IMR-90 (cell line): Measurements from ENCODE around the gene NEDD1. TPM values are rescaled to one million over a fixed set of nuclear protein-coding genes. Genes with fewer than 3 reads are reported as not detected.

Source experiments
- ATAC-seq: fragments of 200-7000 bp; cut with Tn5 transposase; 2 replicates; pipeline ENCODE4 v1.9.1; 2020; ENCODE audit warnings: low read depth, mild to moderate bottlenecking, moderate library complexity
- BruUV-seq: library from RNA; stranded (reverse); fragments of 400-500 nt; replicated peaks from 2 replicates; lab custom pipeline; 2021; lab: Mats Ljungman, UMichigan
- CTCF ChIA-PET: fragments of 300-600 bp; formaldehyde crosslinking; extraction: SDS; loops from one replicate; lab custom pipeline; 2021; ENCODE audit warnings: antibody characterized with exemption; lab: Yijun Ruan, JAX
- POLR2A ChIA-PET: fragments of 300-600 bp; sonication (Branson Sonifier 250); formaldehyde crosslinking; loops from one replicate; lab custom pipeline; 2022; ENCODE audit warnings: antibody characterized with exemption; ENCODE audit not compliant: unreplicated experiment; lab: Charles Lee
- DNase-seq: peaks from one replicate; pipeline ENCODE4 v3.0.0; 2013
- H2AFZ ChIP-seq: replicated peaks from 2 replicates; pipeline ENCODE3; 2013; ENCODE audit warnings: low read length, mild to moderate bottlenecking; ENCODE audit not compliant: poor library complexity
- H2AK5ac ChIP-seq: 2 replicates; pipeline ENCODE4 v1.6.1; 2013; ENCODE audit warnings: low read depth, low read length, inconsistent platforms
- H2AK9ac ChIP-seq: replicated peaks from 2 replicates; pipeline ENCODE3; 2013; ENCODE audit warnings: mild to moderate bottlenecking, low read depth, low read length, moderate library complexity; ENCODE audit not compliant: poor library complexity
- H2BK120ac ChIP-seq: 2 replicates; pipeline ENCODE4 v1.6.1; 2013; ENCODE audit warnings: low read depth, low read length, inconsistent platforms
- H2BK15ac ChIP-seq: 3 replicates; pipeline ENCODE4 v1.6.1; 2013; ENCODE audit warnings: low read depth, low read length, inconsistent platforms
- H2BK20ac ChIP-seq: 2 replicates; pipeline ENCODE4 v1.6.1; 2013; ENCODE audit warnings: low read depth, mild to moderate bottlenecking, inconsistent platforms, low read length, moderate library complexity
- H2BK5ac ChIP-seq: 2 replicates; pipeline ENCODE4 v1.6.1; 2013; ENCODE audit warnings: mild to moderate bottlenecking, low read depth, low read length, inconsistent platforms; ENCODE audit not compliant: poor library complexity, severe bottlenecking
- H3K14ac ChIP-seq: replicated peaks from 2 replicates; pipeline ENCODE4 v1.6.1; 2013; ENCODE audit warnings: low read depth, low read length, inconsistent platforms
- H3K18ac ChIP-seq: 2 replicates; pipeline ENCODE4 v1.6.1; 2013; ENCODE audit warnings: low read depth, low read length, control low read depth
- H3K23ac ChIP-seq: 2 replicates; pipeline ENCODE4 v1.6.1; 2013; ENCODE audit warnings: low read depth, low read length, inconsistent platforms
- H3K27ac ChIP-seq: 2 replicates; pipeline ENCODE4 v1.5.1; 2013; ENCODE audit warnings: mild to moderate bottlenecking, control low read depth, low read length; ENCODE audit not compliant: insufficient read depth
- H3K27me3 ChIP-seq: 2 replicates; pipeline ENCODE4 v1.6.1; 2013; ENCODE audit warnings: low read length; ENCODE audit not compliant: control insufficient read depth, insufficient read depth
- H3K36me3 ChIP-seq: 2 replicates; pipeline ENCODE4 v1.6.1; 2013; ENCODE audit warnings: low read length, mixed read lengths; ENCODE audit not compliant: control insufficient read depth, insufficient read depth
- H3K4ac ChIP-seq: 2 replicates; pipeline ENCODE4 v1.6.1; 2013; ENCODE audit warnings: low read depth, low read length, inconsistent platforms
- H3K4me1 ChIP-seq: 2 replicates; pipeline ENCODE4 v1.6.1; 2013; ENCODE audit warnings: low read length, mixed read lengths; ENCODE audit not compliant: control insufficient read depth, insufficient read depth
- H3K4me2 ChIP-seq: 2 replicates; pipeline ENCODE4 v1.6.1; 2013; ENCODE audit warnings: low read depth, mild to moderate bottlenecking, control low read depth, low read length, moderate library complexity
- H3K4me3 ChIP-seq: 2 replicates; pipeline ENCODE4 v1.5.1; 2013; ENCODE audit warnings: low read depth, mild to moderate bottlenecking, control low read depth, low read length, moderate library complexity; ENCODE audit not compliant: insufficient read depth
- H3K56ac ChIP-seq: 2 replicates; pipeline ENCODE4 v1.6.1; 2013; ENCODE audit warnings: low read length, inconsistent platforms; ENCODE audit not compliant: insufficient read depth; ENCODE audit errors: extremely low read depth
- H3K79me1 ChIP-seq, 2 experiments: 2 replicates each; pipeline ENCODE4 v1.6.1; 2013; ENCODE audit warnings: low read length in 2 of 2, inconsistent platforms in 1 of 2, low read depth in 1 of 2
- H3K9ac ChIP-seq: 2 replicates; pipeline ENCODE4 v1.6.1; 2013; ENCODE audit warnings: low read depth, low read length, control low read depth
- H3K9me1 ChIP-seq: 2 replicates; pipeline ENCODE4 v1.6.1; 2013; ENCODE audit warnings: low read length, inconsistent platforms; ENCODE audit not compliant: insufficient read depth
- H3K9me3 ChIP-seq: 2 replicates; pipeline ENCODE4 v1.6.1; 2013; ENCODE audit warnings: low read length; ENCODE audit not compliant: control insufficient read depth, insufficient read depth
- H4K20me1 ChIP-seq: 2 replicates; pipeline ENCODE4 v1.6.1; 2013; ENCODE audit warnings: low read length, inconsistent platforms; ENCODE audit not compliant: insufficient read depth
- H4K5ac ChIP-seq: 2 replicates; pipeline ENCODE4 v1.6.1; 2013; ENCODE audit warnings: mild to moderate bottlenecking, low read depth, low read length, control low read depth
- H4K8ac ChIP-seq, 2 experiments: 2 replicates each; pipeline ENCODE4 v1.6.1; 2013; ENCODE audit warnings: low read depth in 2 of 2, low read length in 2 of 2, control low read depth in 1 of 2, inconsistent platforms in 1 of 2
- H4K91ac ChIP-seq: 2 replicates; pipeline ENCODE4 v1.6.1; 2013; ENCODE audit warnings: low read depth, low read length, inconsistent platforms; ENCODE audit not compliant: insufficient read depth
- BHLHE40 ChIP-seq: fragments of 150-350 bp; IDR thresholded peaks from 2 replicates; pipeline ENCODE4 v1.6.1; 2016; ENCODE audit warnings: mild to moderate bottlenecking, low read depth, low read length
- CEBPB ChIP-seq: IDR thresholded peaks from 2 replicates; pipeline ENCODE4 v1.6.1; 2012; ENCODE audit warnings: low read depth, low read length, improper control_type of control experiment
- CHD1 ChIP-seq: IDR thresholded peaks from 2 replicates; pipeline ENCODE4 v1.6.1; 2012; ENCODE audit warnings: low read depth, low read length, improper control_type of control experiment
- ELK1 ChIP-seq: fragments of 150-350 bp; IDR thresholded peaks from 2 replicates; pipeline ENCODE4 v1.6.1; 2016; ENCODE audit warnings: low read depth, mild to moderate bottlenecking, low read length, moderate library complexity, borderline replicate concordance
- FOS ChIP-seq: fragments of 150-350 bp; IDR thresholded peaks from 2 replicates; pipeline ENCODE4 v1.6.1; 2016; ENCODE audit warnings: low read depth, low read length
- MAFK ChIP-seq: IDR thresholded peaks from 2 replicates; pipeline ENCODE4 v1.6.1; 2012; ENCODE audit warnings: low read depth, low read length, improper control_type of control experiment
- MAZ ChIP-seq: IDR thresholded peaks from 2 replicates; pipeline ENCODE4 v1.6.1; 2012; ENCODE audit warnings: low read depth, mild to moderate bottlenecking, low read length, improper control_type of control experiment, moderate library complexity, borderline replicate concordance
- MXI1 ChIP-seq: IDR thresholded peaks from 2 replicates; pipeline ENCODE4 v1.6.1; 2012; ENCODE audit warnings: low read depth, mild to moderate bottlenecking, low read length, moderate library complexity, borderline replicate concordance
- POLR2A ChIP-seq: IDR thresholded peaks from 2 replicates; pipeline ENCODE4 v1.6.1; 2012; ENCODE audit warnings: mild to moderate bottlenecking, low read depth, low read length
- RAD21 ChIP-seq: IDR thresholded peaks from 2 replicates; pipeline ENCODE4 v1.6.1; 2012; ENCODE audit warnings: low read length, improper control_type of control experiment
- RCOR1 ChIP-seq: IDR thresholded peaks from 2 replicates; pipeline ENCODE4 v1.6.1; 2012; ENCODE audit warnings: mild to moderate bottlenecking, low read length, improper control_type of control experiment; ENCODE audit not compliant: insufficient replicate concordance
- RFX5 ChIP-seq: IDR thresholded peaks from 2 replicates; pipeline ENCODE4 v1.8.0; 2012; ENCODE audit warnings: low read depth, mild to moderate bottlenecking, low read length, moderate library complexity
- WGBS, 2 experiments: methylation state at CpG; one replicate each; pipeline versions ENCODE4 v1.1.5 to v1.1.7; 2013; ENCODE audit warnings: missing lambda C conversion rate in 2 of 2; ENCODE audit not compliant: insufficient read length in 1 of 2; ENCODE audit errors: extremely low coverage in 2 of 2; 5-methylcytosine and 5-hydroxymethylcytosine counted together
- dilution Hi-C: fragments of 300-500 bp; cut with HindIII; formaldehyde crosslinking; loops from one replicate; pipeline ENCODE4 v1.14.3; 2018; ENCODE audit warnings: low sequenced_read_pairs; ENCODE audit not compliant: unreplicated experiment
- in situ Hi-C: fragments of 300-500 bp; cut with MboI; formaldehyde crosslinking; loops from 3 replicates; pipeline ENCODE4 v1.14.3; 2019; ENCODE audit warnings: low sequenced_read_pairs, inconsistent platforms, mixed read lengths
- intact Hi-C: fragments of 100-400 bp; cut with micrococcal nuclease; formaldehyde crosslinking; loops from 2 replicates; pipeline ENCODE4 v1.10.0; 2022
- polyA plus RNA-seq, 3 experiments: library from polyadenylated mRNA; depleted of rRNA; stranded (reverse); fragments of >200 nt; gene quantifications; 2 replicates each; pipeline ENCODE4 v1.2.3, GENCODE V29; 2012; ENCODE audit warnings: low replicate concordance in 1 of 3
- total RNA-seq: library from RNA; depleted of rRNA; stranded (reverse); fragments of >200 nt; gene quantifications from 2 replicates; pipeline ENCODE4 v1.2.3, GENCODE V29; 2012
- TF ChIP-seq, protein P1 (sequence below): fragments of 150-350 bp; IDR thresholded peaks from 2 replicates; pipeline ENCODE4 v1.6.1; 2017; ENCODE audit warnings: mild to moderate bottlenecking, antibody characterized with exemption, low read length, low read depth

NEDD1 gene
- total and polyA plus RNA-seq, 2 of the 4 experiments (the other 2 are of a cell fraction), result 10.0 to 48.0 TPM

GRCh38 chr12:96878704-96879103, 28.4 kb upstream of the NEDD1 start:
- POLR2A ChIA-PET, result no interaction called here
- CTCF ChIA-PET, result no interaction called here

More at GRCh38 chr12:96878704-96879103, 28.4 kb upstream of the NEDD1 start:
- Histone ChIP-seq H3K27ac (peak overlapping the region; percentile 29), H3K79me1 (no peaks in the 10 kb centered on the region), H3K14ac (no peak overlapping the region), H2AFZ (no peak overlapping the region), H3K4me1 (peaks cover 11% of the 10 kb centered on the region), H2BK15ac (no peak overlapping the region), H3K4me2 (no peak overlapping the region; the same call in 1 of the 2 replicates), H3K23ac (no peak overlapping the region), H4K20me1 (no peaks in the 10 kb centered on the region), H4K8ac (no peak overlapping the region), H3K4ac (peak overlapping the region; percentile 70; the same call in 1 of the 2 replicates), H3K9me3 (no peaks in the 10 kb centered on the region), H2BK5ac (no peak overlapping the region), H2BK120ac (no peak overlapping the region; the same call in 1 of the 2 replicates), H3K56ac (no peak overlapping the region), H2AK9ac (no peak overlapping the region), H4K91ac (peak overlapping the region; percentile 14; the same call in 1 of the 2 replicates), H4K5ac (no peak overlapping the region), H2BK20ac (peak overlapping the region; percentile 65; the same call in 1 of the 2 replicates), H3K18ac (no peak overlapping the region), H3K9me1 (peaks cover 12% of the 10 kb centered on the region), H3K36me3 (no peaks in the 10 kb centered on the region), H3K9ac (no peak overlapping the region), H2AK5ac (no peak overlapping the region), H3K27me3 (no peaks in the 10 kb centered on the region), H3K4me3 (no peak overlapping the region)
- no CpG with 5 or more reads among the region's 1 CpG for WGBS, 2 experiments
- in situ Hi-C loops, result no loop called here
- DNase-seq (peak; percentile 80), ATAC-seq (peak; percentile 78)
- dilution Hi-C loops, result no loop called here
- no TSS peak for BruUV-seq
- TF ChIP-seq MAZ (no peak; the same call in 1 of the 2 replicates), MXI1 (no peak), POLR2A (peak; percentile 30; the same call in 1 of the 2 replicates), RAD21 (no peak), RCOR1 (no peak), RFX5 (no peak), CHD1 (no peak), MAFK (0 out of 2 replicates have a peak, but pooled peaks have one; percentile 2), BHLHE40 (no peak), FOS (no peak), ELK1 (no peak), CEBPB (peak; percentile 63; the same call in 1 of the 2 replicates)
- TF ChIP-seq, protein P1, sequence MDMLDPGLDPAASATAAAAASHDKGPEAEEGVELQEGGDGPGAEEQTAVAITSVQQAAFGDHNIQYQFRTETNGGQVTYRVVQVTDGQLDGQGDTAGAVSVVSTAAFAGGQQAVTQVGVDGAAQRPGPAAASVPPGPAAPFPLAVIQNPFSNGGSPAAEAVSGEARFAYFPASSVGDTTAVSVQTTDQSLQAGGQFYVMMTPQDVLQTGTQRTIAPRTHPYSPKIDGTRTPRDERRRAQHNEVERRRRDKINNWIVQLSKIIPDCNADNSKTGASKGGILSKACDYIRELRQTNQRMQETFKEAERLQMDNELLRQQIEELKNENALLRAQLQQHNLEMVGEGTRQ, result no peak
- intact Hi-C loops, result no loop called here
